ENCODE results near the gene LIM2. TPM values are rescaled to one million over a fixed set of nuclear protein-coding genes. Genes with fewer than 3 reads are reported as not detected.

The LIM2 gene
- total RNA-seq, 1 donor = not detected

DNA sequence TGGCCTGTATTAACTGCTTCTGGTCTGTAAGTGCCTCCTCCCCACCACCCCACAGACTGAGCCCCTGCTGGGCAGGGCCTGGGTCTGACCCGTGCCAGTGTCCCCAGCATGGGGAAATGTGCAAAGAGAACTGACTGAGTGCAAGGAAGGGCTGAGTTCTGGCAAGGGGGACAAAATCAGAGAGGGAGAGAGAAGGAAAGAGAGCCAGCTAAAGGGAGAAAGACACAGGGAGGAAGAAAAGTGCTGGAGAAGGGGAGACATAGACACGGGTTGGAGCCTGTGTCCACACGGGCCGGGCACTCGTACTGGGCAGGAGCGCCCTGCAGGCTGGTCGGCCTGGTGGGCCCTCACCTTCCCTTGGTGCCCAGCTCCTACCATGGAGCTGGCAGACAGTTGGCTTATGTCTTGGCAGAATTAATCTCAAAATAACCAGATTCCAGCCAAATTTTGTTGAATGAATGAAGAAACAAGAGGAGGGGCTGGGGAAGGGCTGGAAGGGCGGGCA, 16.5 kb downstream of the LIM2 start:
- H3K4me3 ChIP-seq (ENCODE audit: low read depth, low read length) = no peak overlapping the region
- TF ChIP-seq, protein P1, sequence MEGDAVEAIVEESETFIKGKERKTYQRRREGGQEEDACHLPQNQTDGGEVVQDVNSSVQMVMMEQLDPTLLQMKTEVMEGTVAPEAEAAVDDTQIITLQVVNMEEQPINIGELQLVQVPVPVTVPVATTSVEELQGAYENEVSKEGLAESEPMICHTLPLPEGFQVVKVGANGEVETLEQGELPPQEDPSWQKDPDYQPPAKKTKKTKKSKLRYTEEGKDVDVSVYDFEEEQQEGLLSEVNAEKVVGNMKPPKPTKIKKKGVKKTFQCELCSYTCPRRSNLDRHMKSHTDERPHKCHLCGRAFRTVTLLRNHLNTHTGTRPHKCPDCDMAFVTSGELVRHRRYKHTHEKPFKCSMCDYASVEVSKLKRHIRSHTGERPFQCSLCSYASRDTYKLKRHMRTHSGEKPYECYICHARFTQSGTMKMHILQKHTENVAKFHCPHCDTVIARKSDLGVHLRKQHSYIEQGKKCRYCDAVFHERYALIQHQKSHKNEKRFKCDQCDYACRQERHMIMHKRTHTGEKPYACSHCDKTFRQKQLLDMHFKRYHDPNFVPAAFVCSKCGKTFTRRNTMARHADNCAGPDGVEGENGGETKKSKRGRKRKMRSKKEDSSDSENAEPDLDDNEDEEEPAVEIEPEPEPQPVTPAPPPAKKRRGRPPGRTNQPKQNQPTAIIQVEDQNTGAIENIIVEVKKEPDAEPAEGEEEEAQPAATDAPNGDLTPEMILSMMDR (IDR thresholded peaks at IDR 0.05; ENCODE audit: insufficient read depth, low read depth, low read length) = no peak

DNA sequence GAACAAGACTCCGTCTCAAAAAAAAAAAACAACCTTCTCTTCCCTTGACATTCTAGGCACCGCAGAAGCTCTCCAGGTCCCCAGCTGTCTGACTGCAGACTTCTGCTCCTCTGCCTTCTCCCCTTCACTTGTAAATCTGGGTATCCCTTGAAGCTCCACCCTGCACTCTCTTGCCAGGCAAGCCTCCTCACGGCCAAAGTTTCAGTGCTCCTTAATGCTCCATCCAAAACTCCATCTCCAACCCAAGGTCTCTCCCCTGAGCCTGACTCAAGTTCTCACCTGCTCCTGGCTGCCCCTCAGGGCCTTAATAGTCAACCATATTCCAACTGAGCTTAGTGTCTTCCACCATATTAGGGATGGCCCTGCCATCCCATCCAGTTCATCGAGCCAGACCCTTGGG, 17.5 kb downstream of the LIM2 start:
- no peak overlapping the region for H3K4me3 ChIP-seq (ENCODE audit: low read depth, low read length)
- TF ChIP-seq, protein P1 (IDR thresholded peaks at IDR 0.05; ENCODE audit: insufficient read depth, low read depth, low read length) = no peak
- DNase-seq (ENCODE audit: low read depth) = no peak

More for the DNA sequence above, 16.5 kb downstream of the LIM2 start:
- no peak for DNase-seq (ENCODE audit: low read depth)

DNA sequence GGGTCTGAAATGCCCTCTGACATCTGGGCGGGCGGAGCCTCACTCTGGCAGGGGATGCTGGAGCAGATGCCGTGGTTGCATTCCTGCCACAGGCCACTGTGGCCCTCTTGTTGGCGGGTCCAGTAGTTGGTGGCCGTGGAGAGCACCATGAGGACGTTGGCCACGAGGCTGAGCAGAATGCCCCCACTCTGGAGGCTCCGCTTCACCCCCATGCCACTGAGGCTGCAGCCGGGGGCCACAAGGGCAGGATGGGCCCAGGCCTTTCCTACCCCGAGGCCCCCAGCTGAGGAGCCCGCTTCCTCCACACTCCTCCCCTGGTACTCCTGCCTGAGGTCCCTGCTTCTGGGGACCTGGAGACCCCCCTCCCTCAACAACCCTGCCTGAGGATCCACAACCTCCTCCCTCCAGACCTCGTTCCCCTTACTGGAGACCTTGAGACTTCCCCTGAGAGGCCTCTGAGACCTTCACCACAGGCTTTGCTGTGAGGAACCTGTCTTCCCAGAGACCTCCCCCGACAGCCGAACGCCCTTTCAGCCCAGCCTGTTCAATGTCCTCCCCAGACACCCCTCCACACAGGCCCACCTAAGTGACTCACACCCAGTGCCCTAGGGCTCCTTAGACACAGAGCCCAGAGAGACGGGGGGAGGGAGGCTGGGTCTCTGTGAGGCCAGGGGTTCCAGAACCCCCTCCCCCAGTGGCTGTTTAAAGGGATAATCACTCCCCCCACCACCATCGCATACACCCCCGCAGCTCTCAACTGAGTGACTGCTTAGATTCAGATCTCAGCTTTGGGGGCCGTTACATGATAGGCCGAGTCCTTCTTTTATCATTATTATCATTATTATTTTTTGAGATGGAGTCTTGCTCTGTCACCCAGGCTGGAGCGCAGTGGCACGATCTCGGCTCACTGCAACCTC, 19.1 kb downstream of the LIM2 start, which contains the start of gene CLDND2:
Gene CLDND2, minus strand, starts transcription at position 638 of the 917 bp plus-strand sequence. Its CDS starts 426 bp downstream, at position 212.
- TF ChIP-seq, protein P1 (IDR thresholded peaks at IDR 0.05; ENCODE audit: insufficient read depth, low read depth, low read length) = no peak
- no peak for DNase-seq (ENCODE audit: low read depth)

DNA sequence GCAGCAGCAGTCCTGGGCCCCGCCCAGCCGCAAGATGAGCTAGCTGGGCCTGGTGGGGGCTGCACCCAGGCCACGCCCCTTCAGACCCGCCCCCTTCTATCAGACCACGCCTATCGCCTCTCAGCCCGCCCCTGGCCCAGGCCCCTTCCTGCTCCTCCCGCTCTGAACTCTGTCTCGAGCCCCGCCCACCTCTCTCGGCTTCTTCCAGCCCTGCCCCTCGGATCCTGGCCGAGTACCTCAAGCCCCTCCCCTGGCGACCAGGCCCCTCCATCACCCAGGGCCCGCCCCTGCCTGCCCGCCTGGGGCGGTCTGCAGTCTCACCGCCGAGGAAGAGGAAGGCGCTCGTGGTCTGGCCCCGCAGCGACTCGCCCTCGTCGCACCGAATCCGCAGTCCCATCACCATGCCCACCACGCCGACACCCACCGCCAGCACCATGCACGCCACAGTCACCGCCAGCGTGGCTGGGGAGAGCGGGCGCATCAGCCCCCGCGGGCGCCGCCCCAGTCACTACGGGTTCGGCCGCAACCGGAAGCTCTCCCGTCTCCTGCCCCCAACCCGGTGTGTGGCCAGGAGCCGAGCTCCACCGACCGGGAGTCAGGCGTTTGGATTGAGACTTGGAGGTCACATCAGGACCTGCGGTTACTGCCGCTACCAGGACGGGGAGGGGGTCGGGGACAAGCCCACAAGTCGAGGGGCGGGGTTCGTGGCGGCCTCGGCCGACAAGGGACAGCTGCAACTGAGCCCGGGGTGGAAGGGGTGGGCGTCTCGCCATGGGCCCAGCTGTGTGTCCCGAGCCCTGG, 20.0 kb downstream of the LIM2 start:
- peak; percentile 99 for DNase-seq (ENCODE audit: low read depth)
- TF ChIP-seq, protein P1 (IDR thresholded peaks at IDR 0.05; ENCODE audit: insufficient read depth, low read depth, low read length) = no peak
- H3K4me3 ChIP-seq (ENCODE audit: low read depth, low read length) = peak overlapping the region; percentile 81

More for the DNA sequence above, 19.1 kb downstream of the LIM2 start, which contains the start of gene CLDND2:
- H3K4me3 ChIP-seq (ENCODE audit: low read depth, low read length) = peak within 1 kb of the TSS; percentile 81

DNA sequence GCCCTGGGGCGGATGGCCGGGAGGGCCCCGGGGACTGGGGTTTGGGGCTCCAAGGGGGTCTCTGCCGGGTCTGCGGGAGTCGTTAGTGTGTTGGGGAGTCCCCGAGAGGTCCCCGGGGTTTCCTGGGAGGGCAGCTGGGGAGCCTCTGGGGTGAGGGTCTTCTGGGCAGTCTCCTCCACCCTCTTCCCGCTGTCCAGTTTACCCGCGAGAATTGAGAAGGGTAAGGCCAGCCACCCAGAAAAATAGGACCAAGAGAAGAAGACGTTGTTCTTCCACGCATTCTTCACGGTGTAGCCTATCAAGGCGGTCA, 20.6 kb downstream of the LIM2 start:
- H3K4me3 ChIP-seq (ENCODE audit: low read depth, low read length) = peak overlapping the region; percentile 81
- TF ChIP-seq, protein P1 (IDR thresholded peaks at IDR 0.05; ENCODE audit: insufficient read depth, low read depth, low read length) = no peak
- DNase-seq (ENCODE audit: low read depth) = no peak

DNA sequence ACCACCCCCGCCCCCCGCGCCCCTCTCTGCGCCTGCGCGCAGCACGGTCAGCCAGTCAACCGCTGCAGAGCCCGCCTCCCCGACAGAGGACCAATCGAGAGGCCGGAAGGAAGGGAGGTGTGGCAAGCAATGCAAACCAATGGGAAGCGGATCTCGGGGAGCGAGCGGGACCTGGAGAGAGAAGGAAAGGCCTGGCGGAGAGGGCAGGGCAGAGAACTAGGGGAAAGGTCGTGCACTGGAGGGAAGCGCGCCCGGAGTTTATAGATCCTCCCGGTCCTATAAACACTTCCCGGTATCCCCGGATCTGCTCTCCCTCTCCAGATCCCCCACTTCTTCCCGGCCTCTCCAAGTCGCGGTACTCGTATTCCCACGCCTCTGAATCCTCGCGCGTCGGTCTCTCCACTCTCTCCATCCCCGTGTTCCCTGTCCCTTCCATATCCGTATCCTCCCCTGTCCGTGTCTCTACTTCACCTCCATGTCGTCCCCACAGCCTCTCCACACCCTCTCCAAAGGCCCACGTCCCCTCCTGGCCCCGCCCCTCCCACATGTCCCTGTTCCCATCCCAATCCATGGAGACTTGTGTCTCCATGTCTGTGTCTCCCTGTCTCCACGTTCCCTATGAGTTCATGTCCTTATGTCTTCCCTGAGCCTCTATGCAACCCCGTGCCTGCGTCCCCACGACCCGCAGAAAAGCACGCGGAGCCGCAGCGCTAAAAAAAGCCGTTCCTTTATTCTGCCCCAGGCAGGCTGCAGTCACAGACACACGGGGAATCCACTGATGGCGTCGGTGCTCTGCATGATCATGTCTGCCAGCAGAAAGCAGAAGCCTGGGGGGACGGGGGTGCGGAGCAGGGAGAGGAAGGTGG, 21.2 kb downstream of the LIM2 start:
- peak; percentile 99 for DNase-seq (ENCODE audit: low read depth)
- TF ChIP-seq, protein P1 (IDR thresholded peaks at IDR 0.05; ENCODE audit: insufficient read depth, low read depth, low read length) = no peak
- peak overlapping the region; percentile 93 for H3K4me3 ChIP-seq (ENCODE audit: low read depth, low read length)

Data from fibroblast of villous mesenchyme (primary cell).